HCT116 (cell line): ENCODE results near the gene ARFGAP3.

ENCODE experiments used
- CEBPB ChIP-seq: IDR thresholded peaks from 2 replicates; pipeline ENCODE4 v1.6.1; 2012; ENCODE audit warnings: low read depth
- CTCF ChIP-seq, 3 experiments: fragments of 200-600 bp in 1 of 3; sonication (generic) in 1 of 3; IDR thresholded peaks in 2 of 3; conservative IDR thresholded peaks in 1 of 3; 2 replicates each; pipeline ENCODE4 v1.5.1; 2012 to 2017; ENCODE audit warnings: low read depth in 2 of 3, low read length in 2 of 3, antibody characterized with exemption in 1 of 3, borderline replicate concordance in 1 of 3, control low read depth in 1 of 3, mild to moderate bottlenecking in 1 of 3, mixed read lengths in 1 of 3, mixed run types in 1 of 3, moderate library complexity in 1 of 3; ENCODE audit not compliant: insufficient read depth in 1 of 3
- EZH2 ChIP-seq: fragments of 200-600 bp; sonication (generic); IDR thresholded peaks from 2 replicates; pipeline ENCODE4 v1.6.1; 2017; ENCODE audit warnings: antibody characterized with exemption, mixed run types
- EZH2phosphoT487 ChIP-seq: fragments of 200-600 bp; IDR thresholded peaks from 2 replicates; pipeline ENCODE4 v1.6.1; 2018; ENCODE audit warnings: antibody characterized with exemption, borderline replicate concordance
- POLR2A ChIP-seq: IDR thresholded peaks from 2 replicates; pipeline ENCODE4 v1.7.0; 2011; ENCODE audit warnings: borderline replicate concordance; ENCODE audit not compliant: insufficient read depth, insufficient read length; ENCODE audit errors: extremely low read depth
- POLR2AphosphoS5 ChIP-seq: IDR thresholded peaks from 2 replicates; pipeline ENCODE4 v1.6.1; 2011; ENCODE audit warnings: mild to moderate bottlenecking, low read depth, low read length, moderate library complexity
- SRF ChIP-seq: IDR thresholded peaks from 2 replicates; pipeline ENCODE4 v1.6.1; 2012; ENCODE audit warnings: low read depth
- TCF7L2 ChIP-seq: IDR thresholded peaks from 2 replicates; pipeline ENCODE4 v1.7.0; 2011; ENCODE audit warnings: borderline replicate concordance, inconsistent platforms; ENCODE audit not compliant: insufficient read depth, insufficient read length; ENCODE audit errors: extremely low read depth
- YY1 ChIP-seq: IDR thresholded peaks from 2 replicates; pipeline ENCODE4 v1.6.1; 2011; ENCODE audit warnings: low read length, low read depth, moderate library complexity, mild to moderate bottlenecking; ENCODE audit not compliant: insufficient replicate concordance; ENCODE audit errors: extremely low read depth

- TF ChIP-seq CTCF (IDR thresholded peaks at IDR 0.05 in 2 of 3, conservative IDR thresholded peaks at IDR 0.05 in 1 of 3; ENCODE audit: borderline replicate concordance in 1 of 3, insufficient read depth in 1 of 3, low read depth in 2 of 3, low read length in 2 of 3) (no peak), POLR2A (no peak), POLR2AphosphoS5 (no peak), CEBPB (no peak), YY1 (no peak), TCF7L2 (no peak), EZH2 (no peak), EZH2phosphoT487 (no peak), SRF (no peak)
Observed at GRCh38 chr22:42816336-42816735, 40.7 kb downstream of the ARFGAP3 start.
